Measurements from ENCODE around the gene DCN.

Gene DCN, protein sequence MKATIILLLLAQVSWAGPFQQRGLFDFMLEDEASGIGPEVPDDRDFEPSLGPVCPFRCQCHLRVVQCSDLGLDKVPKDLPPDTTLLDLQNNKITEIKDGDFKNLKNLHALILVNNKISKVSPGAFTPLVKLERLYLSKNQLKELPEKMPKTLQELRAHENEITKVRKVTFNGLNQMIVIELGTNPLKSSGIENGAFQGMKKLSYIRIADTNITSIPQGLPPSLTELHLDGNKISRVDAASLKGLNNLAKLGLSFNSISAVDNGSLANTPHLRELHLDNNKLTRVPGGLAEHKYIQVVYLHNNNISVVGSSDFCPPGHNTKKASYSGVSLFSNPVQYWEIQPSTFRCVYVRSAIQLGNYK

DNA sequence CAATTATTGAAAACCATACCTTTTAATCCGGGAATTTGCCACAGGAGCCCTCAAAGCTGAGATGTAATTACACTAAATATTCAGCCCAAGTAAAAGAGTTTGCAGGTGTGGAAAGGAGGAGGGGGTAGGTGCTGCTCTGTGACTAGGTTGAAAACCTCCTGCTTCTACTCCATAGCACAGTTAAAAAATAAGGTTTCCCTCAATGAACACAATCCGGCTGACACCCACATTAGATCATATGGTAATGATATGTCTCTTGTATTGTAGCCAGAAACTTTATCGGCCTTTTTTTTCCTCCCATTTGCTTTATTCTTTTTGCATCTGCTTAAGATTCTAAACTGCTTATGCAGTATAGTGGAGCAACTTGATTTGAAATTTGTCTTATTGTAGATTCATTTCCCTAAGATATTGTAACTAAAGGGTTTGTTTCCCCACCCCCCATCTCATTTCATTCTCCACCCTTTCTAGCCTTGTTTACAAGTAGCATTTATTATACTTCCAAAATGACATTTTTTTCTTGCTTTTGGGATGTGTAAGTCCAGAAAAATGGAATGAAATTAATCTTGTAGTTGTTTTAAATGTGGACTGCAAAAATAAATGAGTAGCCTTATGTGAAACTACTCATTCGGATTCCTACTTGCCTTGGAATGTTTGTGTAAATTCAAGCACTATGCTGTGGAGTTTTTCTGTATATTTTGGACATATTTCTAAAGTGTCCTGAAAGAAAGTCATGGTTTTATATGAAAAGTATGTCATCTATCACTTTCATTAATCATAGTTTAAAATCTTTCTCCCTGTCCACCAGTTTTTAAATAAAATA, at the start of gene DCN:
DCN (minus strand) TSS at position 182 of the 820 bp plus-strand sequence. CDS start 4,265 bp downstream, outside the sequence.
- TF ChIP-seq, protein P1, sequence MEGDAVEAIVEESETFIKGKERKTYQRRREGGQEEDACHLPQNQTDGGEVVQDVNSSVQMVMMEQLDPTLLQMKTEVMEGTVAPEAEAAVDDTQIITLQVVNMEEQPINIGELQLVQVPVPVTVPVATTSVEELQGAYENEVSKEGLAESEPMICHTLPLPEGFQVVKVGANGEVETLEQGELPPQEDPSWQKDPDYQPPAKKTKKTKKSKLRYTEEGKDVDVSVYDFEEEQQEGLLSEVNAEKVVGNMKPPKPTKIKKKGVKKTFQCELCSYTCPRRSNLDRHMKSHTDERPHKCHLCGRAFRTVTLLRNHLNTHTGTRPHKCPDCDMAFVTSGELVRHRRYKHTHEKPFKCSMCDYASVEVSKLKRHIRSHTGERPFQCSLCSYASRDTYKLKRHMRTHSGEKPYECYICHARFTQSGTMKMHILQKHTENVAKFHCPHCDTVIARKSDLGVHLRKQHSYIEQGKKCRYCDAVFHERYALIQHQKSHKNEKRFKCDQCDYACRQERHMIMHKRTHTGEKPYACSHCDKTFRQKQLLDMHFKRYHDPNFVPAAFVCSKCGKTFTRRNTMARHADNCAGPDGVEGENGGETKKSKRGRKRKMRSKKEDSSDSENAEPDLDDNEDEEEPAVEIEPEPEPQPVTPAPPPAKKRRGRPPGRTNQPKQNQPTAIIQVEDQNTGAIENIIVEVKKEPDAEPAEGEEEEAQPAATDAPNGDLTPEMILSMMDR (conservative IDR thresholded peaks at IDR 0.05) = no peak
- H3K27ac ChIP-seq = no peak within 1 kb of the TSS

DNA sequence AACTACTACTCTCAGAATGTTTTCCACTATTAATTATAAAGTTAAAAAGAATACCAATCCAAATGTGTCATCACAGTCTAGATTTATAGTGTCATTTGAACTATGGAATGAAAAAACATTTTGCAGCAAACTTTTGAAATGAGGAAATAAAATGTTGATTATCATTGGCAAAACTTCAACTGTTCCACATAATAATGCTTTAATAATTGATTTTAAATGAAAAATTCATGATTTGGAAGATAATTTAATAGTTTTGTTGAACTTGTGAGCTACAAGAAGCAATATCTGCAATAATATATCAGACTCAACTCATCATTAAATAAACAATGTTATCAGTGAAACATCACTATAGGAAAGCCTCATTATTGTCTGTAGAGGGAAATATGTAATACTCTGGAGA, 48.2 kb upstream of the DCN start:
- TF ChIP-seq, protein P1 (conservative IDR thresholded peaks at IDR 0.05) = no peak
- no peak overlapping the region for H3K27ac ChIP-seq

DNA sequence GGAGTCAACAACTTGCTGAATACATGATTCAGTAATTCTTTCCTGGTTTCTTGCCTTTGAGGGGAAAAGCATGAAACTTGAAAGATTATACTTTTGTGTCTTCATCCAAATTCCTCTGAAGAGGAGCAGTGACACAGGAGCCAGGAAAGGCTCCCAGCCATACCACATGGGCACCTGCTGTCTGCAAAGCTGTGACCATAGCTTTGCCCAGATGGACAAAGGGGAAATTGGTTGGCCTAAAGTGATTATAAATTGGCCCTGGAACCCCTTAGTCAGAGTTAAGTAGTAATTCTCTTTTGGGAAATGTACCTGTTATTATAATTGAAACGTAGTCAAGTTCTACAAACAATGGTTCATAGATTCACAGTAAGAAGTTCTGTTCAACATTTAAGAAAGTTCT, 44.3 kb upstream of the DCN start:
- TF ChIP-seq, protein P1 (conservative IDR thresholded peaks at IDR 0.05) = no peak

DNA sequence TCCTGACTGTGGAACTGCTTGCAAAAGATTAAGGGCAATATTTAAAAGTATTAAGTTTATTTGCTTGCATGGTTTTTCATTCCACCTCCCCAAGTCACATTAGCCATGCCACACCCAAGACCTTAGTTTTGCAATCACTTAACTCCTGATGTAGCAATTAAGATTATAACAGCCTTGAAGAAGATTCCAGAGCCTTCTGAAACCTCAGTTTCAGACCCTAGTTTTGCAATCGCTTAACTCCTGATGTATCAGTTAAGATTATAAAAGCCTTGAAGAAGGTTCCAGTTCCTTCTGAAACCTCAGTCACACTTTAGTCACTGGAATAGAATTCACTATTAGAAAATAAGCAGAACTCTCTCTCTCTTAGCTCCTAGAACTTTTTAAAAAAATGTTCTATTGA, 42.7 kb upstream of the DCN start:
- TF ChIP-seq, protein P1 (conservative IDR thresholded peaks at IDR 0.05) = no peak
- H3K27ac ChIP-seq = no peak overlapping the region

More for the DNA sequence above, 44.3 kb upstream of the DCN start:
- H3K27ac ChIP-seq = no peak overlapping the region

DNA sequence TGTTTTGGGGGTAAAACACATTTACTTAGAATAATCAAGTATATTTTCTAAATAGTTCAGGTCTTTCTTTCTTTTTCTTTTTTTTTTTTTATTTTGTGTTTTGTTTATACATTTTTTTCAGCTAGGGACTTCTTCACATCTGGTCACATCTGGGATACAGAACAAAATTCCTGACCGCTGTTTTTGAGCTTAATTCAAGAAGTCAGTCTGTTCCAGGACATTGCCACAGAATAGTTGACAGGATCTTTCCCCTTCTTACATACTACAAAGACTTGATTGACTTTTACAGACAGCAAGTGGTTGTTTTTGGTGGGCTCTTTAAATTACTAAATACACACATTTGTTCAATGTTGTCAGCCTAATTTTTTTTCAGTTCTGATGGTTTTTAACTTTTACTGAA, 41.8 kb upstream of the DCN start:
- TF ChIP-seq, protein P1 (conservative IDR thresholded peaks at IDR 0.05) = no peak
- no peak overlapping the region for H3K27ac ChIP-seq

DNA sequence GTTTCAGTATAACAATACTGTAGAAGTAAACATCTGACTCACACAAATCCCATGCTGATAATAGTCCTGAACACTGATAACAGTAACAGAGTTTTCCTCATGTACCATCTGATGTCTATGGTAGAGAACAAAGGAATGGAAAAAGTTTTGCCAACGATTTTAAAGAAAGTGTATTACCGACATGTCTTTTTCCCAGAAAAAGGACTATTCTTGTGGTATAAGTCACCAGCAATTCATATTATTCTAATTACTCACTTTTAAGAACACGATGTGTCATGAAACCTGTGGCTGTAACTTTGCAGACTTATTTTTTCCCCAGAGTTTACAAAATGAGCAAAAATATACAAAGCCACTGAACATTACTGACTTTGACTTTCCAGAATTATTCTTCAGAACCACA, 40.1 kb upstream of the DCN start:
- TF ChIP-seq, protein P1 (conservative IDR thresholded peaks at IDR 0.05) = no peak
- H3K27ac ChIP-seq = no peak overlapping the region

DNA sequence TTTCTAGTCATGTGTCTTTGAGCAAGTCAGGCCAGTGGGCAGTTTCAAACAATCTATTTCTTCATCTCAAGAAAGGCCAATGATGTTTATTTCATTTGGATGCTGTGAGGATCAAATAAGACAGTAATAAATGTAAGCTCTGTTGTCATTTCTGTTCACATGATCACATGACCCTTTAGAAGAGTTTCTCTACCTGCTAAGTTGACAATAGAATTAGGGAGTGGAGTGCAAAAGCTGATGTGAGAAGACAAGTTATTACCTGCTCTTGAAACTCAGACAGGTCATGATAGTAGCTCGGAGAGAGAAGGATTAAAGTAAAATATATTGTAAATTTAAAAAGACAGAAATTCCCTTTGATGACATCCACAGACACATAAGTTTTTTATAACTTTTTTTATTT, 37.3 kb upstream of the DCN start:
- TF ChIP-seq, protein P1 (conservative IDR thresholded peaks at IDR 0.05) = no peak
- no peak overlapping the region for H3K27ac ChIP-seq
